ENCODE data around the gene STON2. TPM values are rescaled to one million over a fixed set of nuclear protein-coding genes. Genes with fewer than 3 reads are reported as not detected.

STON2 gene
- total and polyA plus RNA-seq, 7 donors: 4.8 to 147 (median 37.4) TPM

DNA sequence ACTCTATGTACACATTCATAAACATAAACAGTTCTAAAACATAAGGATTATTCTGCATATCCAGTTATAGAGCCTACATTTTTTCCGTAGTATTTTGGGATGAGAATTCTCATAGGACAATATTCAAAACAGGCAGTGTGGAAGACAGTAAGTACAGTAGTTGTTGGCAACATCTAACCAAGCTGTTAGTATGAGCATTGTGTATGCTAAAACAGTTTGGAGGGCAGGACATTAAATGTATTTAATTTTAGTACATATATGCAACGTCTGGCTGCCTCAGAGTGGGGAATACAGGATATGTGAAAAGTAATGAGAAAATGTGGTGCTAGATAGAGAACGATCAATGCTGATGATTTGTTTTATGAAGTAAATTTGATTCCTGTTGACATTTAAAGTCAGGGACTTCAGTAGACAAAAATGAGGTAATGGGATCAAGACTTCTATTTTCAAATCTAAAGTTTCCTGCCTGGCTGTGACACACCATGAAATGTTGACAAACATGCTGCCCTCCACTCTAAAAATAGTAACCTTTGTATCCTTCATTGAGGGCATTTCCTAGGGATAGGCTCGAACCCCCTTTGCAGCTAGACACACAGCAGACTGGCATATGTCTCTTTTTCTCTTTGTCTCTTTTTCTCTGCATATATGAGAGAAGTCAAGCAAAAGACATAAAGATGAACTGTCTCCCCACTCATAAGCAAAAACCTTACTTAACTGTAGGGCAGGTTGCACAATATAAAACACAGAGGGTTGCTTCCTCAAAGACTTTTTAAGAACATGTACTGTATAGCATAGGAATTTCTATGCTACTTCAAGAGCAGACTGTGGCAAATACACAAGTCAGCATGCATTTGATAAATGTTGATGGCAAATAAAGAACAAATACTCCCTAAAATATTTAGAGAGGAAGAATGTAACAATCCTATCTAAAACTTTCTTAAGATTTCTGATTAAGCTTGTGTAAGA is 103.9 kb downstream of the STON2 start:
- Histone ChIP-seq H3K36me3 (ENCODE audit: insufficient read depth in 1 of 2, low read depth in 1 of 2) (no peaks in the 10 kb centered on the region), H3K27me3 (ENCODE audit: insufficient read depth in 3 of 3, low read length in 2 of 3) (no peaks in the 10 kb centered on the region), H3K4me3 (no peak overlapping the region), H3K27ac (peak overlapping the region; percentile 30), H3K9me3 (no peaks in the 10 kb centered on the region), H3K4me1 (peaks cover 35% of the 10 kb centered on the region)
- ATAC-seq (peak; percentile 51 to 79 (median 70)), DNase-seq (no peak)
- 26 to 37% (median 28%) methylated on average over 4 of the region's 4 CpGs for WGBS, 3 donors
- TF ChIP-seq, protein P1, sequence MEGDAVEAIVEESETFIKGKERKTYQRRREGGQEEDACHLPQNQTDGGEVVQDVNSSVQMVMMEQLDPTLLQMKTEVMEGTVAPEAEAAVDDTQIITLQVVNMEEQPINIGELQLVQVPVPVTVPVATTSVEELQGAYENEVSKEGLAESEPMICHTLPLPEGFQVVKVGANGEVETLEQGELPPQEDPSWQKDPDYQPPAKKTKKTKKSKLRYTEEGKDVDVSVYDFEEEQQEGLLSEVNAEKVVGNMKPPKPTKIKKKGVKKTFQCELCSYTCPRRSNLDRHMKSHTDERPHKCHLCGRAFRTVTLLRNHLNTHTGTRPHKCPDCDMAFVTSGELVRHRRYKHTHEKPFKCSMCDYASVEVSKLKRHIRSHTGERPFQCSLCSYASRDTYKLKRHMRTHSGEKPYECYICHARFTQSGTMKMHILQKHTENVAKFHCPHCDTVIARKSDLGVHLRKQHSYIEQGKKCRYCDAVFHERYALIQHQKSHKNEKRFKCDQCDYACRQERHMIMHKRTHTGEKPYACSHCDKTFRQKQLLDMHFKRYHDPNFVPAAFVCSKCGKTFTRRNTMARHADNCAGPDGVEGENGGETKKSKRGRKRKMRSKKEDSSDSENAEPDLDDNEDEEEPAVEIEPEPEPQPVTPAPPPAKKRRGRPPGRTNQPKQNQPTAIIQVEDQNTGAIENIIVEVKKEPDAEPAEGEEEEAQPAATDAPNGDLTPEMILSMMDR (IDR thresholded peaks at IDR 0.05): no peak
- intact Hi-C loops (cut with DNase I): no loop called here

DNA sequence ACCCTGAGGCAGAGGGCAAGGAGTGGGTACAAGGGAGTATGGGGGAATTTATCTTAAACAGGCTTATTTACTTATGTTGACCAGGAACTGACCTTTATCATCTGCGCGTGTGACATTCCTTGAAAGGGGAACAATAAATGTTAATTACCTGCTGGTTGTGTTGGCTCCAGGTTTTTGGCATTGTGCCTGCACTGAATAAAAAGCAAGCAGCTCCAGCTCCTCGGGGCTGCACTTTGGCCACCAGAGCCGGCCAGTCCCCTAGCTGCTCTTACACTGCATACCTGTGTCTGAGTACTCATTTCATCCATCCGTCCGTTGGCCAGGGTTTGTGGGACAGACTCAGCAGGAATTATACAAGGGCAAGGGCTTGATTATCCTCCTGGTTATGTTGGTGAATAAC is 110.6 kb downstream of the STON2 start:
- Histone ChIP-seq H3K4me3 (no peak overlapping the region), H3K27ac (no peak overlapping the region), H3K9me3 (no peaks in the 10 kb centered on the region), H3K27me3 (ENCODE audit: insufficient read depth in 3 of 3, low read length in 2 of 3) (no peaks in the 10 kb centered on the region), H3K4me1 (no peaks in the 10 kb centered on the region), H3K36me3 (ENCODE audit: insufficient read depth in 1 of 2, low read depth in 1 of 2) (no peaks in the 10 kb centered on the region)
- ATAC-seq (no peak), DNase-seq (no peak)
- intact Hi-C loops (cut with DNase I): no loop called here
- WGBS, 3 donors: 78 to 85% (median 80%) methylated on average over 6 of the region's 6 CpGs
- TF ChIP-seq, protein P1 (IDR thresholded peaks at IDR 0.05): no peak

DNA sequence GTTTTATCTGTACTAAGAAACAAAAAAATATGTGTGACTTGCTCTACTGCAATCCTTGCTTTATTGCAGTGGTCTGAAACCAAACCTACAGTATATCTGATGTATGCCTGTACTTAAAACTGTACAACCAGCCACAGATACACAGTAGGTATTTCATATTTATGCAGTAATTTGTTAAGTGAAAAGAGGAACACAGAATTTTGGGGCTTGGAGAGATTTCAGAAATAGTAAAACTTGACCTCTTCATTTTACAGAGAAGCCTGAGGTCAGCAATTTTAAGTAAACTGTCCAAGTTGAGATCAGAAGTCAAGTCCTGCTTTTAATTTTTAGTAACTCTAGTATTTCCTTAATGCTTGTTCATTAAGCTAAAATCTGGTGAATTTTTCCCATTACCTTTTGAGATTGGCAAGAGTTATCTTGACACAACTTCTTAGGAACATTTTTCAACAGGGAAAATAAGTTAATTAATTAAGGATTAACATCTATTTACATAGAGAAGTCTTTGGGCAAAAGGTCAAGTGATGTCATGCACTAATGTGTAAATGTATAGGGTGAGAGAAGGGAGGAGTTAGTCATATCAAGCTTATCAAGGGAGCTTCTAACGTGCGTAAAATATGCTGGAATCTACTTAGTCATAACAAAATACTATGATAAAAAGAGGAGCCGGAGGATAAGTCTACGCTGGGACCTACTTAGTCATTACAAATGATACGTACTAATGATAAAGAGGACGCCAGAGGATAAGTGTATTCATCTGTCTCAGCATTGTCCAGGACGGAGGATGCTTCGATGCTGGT is 113.4 kb downstream of the STON2 start:
- no peaks in the 10 kb centered on the region for H3K9me3 ChIP-seq
- 89 to 91% (median 90%) methylated on average over 8 of the region's 8 CpGs for WGBS, 3 donors
- intact Hi-C loops (cut with DNase I): no loop called here
- H3K4me1 ChIP-seq: peaks cover 4% of the 10 kb centered on the region
- DNase-seq: no peak
- TF ChIP-seq, protein P1 (IDR thresholded peaks at IDR 0.05): no peak
- no peaks in the 10 kb centered on the region for H3K36me3 ChIP-seq (ENCODE audit: insufficient read depth in 1 of 2, low read depth in 1 of 2)
- ATAC-seq: no peak
- no peak overlapping the region for H3K27ac ChIP-seq
- H3K4me3 ChIP-seq: no peak overlapping the region
- no peaks in the 10 kb centered on the region for H3K27me3 ChIP-seq (ENCODE audit: insufficient read depth in 3 of 3, low read length in 2 of 3)

DNA sequence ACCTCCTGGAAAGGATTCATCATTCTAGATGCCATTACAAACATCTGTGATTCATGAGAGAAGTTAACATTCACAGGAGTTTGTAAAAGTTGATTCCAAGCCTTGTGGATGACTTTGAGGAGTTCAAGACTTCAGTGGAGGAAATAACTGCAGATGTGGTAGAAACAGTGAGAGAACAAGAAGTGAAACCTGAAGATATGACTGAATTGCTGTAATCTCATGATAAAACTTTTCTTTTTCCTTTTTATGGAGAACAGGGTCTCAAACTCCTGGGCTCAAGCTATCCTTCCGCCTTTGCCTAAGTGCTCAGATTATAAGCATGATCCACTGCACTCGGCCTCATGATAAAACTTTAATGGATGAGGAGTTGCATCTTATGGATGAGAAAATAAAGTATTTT is 114.9 kb downstream of the STON2 start:
- Histone ChIP-seq H3K27me3 (ENCODE audit: insufficient read depth in 3 of 3, low read length in 2 of 3) (no peaks in the 10 kb centered on the region), H3K36me3 (ENCODE audit: insufficient read depth in 1 of 2, low read depth in 1 of 2) (no peaks in the 10 kb centered on the region), H3K4me1 (peaks cover 4% of the 10 kb centered on the region), H3K9me3 (no peaks in the 10 kb centered on the region), H3K27ac (no peak overlapping the region), H3K4me3 (no peak overlapping the region)
- ATAC-seq: no peak
- no peak for DNase-seq
- TF ChIP-seq, protein P1 (IDR thresholded peaks at IDR 0.05): no peak
- intact Hi-C loops (cut with DNase I): no loop called here
- WGBS, 3 donors: 92 to 99% (median 96%) methylated on average over 2 of the region's 2 CpGs
